Mucosa of descending colon (tissue), 3 donors: ENCODE measurements around the gene F2RL3. TPM values are rescaled to one million over a fixed set of nuclear protein-coding genes. Genes with fewer than 3 reads are reported as not detected.
"Not testable (repeated sequence)": the region's sequence is repeated elsewhere in the genome, so short reads cannot be mapped to it uniquely, and the experiment has no call there.

Source experiments
- ATAC-seq: fragments of 200-7000 bp; cut with Tn5 transposase; one replicate; pipeline ENCODE4 v1.9.1; 2020; ENCODE audit warnings: mild to moderate bottlenecking, moderate library complexity
- DNase-seq, 3 donors: peaks; one replicate each; pipeline ENCODE4 v3.0.0-alpha.2; 2020
- H3K36me3 ChIP-seq: fragments of 200-600 bp; one replicate; pipeline ENCODE4 v1.8.0; 2021; ENCODE audit warnings: low read depth, mild to moderate bottlenecking
- H3K4me1 ChIP-seq: fragments of 200-600 bp; one replicate; pipeline ENCODE4 v1.8.0; 2021; ENCODE audit warnings: low read depth, mild to moderate bottlenecking
- H3K4me3 ChIP-seq: fragments of 200-600 bp; one replicate; pipeline ENCODE4 v1.8.0; 2021; ENCODE audit warnings: mild to moderate bottlenecking
- H3K9me3 ChIP-seq: fragments of 200-600 bp; one replicate; pipeline ENCODE4 v1.8.0; 2021; ENCODE audit warnings: mild to moderate bottlenecking
- intact Hi-C, 2 donors: fragments of 100-400 bp; cut with DNase I in 1 of 2; cut with micrococcal nuclease in 1 of 2; formaldehyde crosslinking; loops; one replicate each; pipeline versions ENCODE4 v1.11.0 to v1.11.1; 2022; cut with DNase I, micrococcal nuclease
- total RNA-seq, 3 donors: library from RNA; stranded (reverse); fragmentation: NEBNext Ultra II Directional in 2 of 3; extraction: Animal tissue kit (Norgen Biotek cat#: 25700) in 2 of 3; gene quantifications; one replicate each; pipeline versions ENCODE4 v1.2.1 to v1.2.4, GENCODE V29; 2021 to 2023
- TF ChIP-seq, protein P1 (sequence below): fragments of 200-600 bp; IDR thresholded peaks from one replicate; pipeline ENCODE4 v1.8.0; 2022; ENCODE audit warnings: antibody characterized with exemption, mild to moderate bottlenecking
- donor health status: DM: no; HTN: no; CAD: no; lungs with moderate emphysema.
- donor health status: DM: no; HTN: no; CAD: no.
- donor health status: DM: no; HTN: yes; CAD: no.

Gene F2RL3
- total RNA-seq, 3 donors from 2014 or later, result 0.38 to 2.0 (median 1.6) TPM

- DNase-seq, result no peak
- TF ChIP-seq, protein P1, sequence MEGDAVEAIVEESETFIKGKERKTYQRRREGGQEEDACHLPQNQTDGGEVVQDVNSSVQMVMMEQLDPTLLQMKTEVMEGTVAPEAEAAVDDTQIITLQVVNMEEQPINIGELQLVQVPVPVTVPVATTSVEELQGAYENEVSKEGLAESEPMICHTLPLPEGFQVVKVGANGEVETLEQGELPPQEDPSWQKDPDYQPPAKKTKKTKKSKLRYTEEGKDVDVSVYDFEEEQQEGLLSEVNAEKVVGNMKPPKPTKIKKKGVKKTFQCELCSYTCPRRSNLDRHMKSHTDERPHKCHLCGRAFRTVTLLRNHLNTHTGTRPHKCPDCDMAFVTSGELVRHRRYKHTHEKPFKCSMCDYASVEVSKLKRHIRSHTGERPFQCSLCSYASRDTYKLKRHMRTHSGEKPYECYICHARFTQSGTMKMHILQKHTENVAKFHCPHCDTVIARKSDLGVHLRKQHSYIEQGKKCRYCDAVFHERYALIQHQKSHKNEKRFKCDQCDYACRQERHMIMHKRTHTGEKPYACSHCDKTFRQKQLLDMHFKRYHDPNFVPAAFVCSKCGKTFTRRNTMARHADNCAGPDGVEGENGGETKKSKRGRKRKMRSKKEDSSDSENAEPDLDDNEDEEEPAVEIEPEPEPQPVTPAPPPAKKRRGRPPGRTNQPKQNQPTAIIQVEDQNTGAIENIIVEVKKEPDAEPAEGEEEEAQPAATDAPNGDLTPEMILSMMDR, result no peak
Measured at GRCh38 chr19:16938211-16938610, 49.4 kb downstream of the F2RL3 start.

DNA sequence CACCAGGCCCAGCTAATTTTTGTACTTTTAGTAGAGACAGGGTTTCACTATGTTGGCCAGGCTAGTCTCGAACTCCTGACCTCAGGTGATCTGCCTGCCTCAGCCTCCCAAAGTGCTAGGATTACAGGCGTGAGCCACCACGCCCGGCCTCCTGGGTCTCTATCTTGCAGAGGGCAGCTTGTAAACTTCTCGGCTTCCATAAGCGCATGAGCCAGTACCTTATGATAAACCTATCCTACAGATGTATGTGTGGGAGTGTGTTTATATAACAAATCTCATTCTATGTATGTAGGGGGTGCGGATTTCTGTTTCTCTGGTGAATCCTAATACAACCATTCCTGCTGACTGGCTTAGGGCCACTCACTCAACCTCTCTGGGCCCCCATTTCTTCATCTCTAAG lies 51.3 kb downstream of the F2RL3 start:
- intact Hi-C loops, result not testable (repeated sequence)

More at GRCh38 chr19:16938211-16938610, 49.4 kb downstream of the F2RL3 start:
- H3K36me3 ChIP-seq, result no peaks in the 10 kb centered on the region
- no peaks in the 10 kb centered on the region for H3K4me1 ChIP-seq
- ATAC-seq, result no peak
- H3K4me3 ChIP-seq, result no peak overlapping the region
- H3K9me3 ChIP-seq, result peaks cover 10% of the 10 kb centered on the region
- intact Hi-C loops, result no loop called here

GRCh38 chr19:16940626-16941025 lies 51.8 kb downstream of the F2RL3 start:
- ATAC-seq (no peak), DNase-seq (no peak)
- H3K36me3 ChIP-seq, result no peaks in the 10 kb centered on the region
- intact Hi-C loops, result no loop called here
- TF ChIP-seq, protein P1, result no peak
- no peaks in the 10 kb centered on the region for H3K9me3 ChIP-seq
- no peaks in the 10 kb centered on the region for H3K4me1 ChIP-seq
- H3K4me3 ChIP-seq, result no peak overlapping the region

More for the DNA sequence above, 51.3 kb downstream of the F2RL3 start:
- H3K9me3 ChIP-seq, ATAC-seq, H3K36me3 ChIP-seq, DNase-seq, H3K4me3 ChIP-seq, H3K4me1 ChIP-seq: not testable (repeated sequence)

Other genes with a start within 250 kb of the F2RL3 start
- gene SMIM7, start 228.9 kb upstream of the F2RL3 start, total RNA-seq, result 10 to 100 TPM; 61.2 to 88.8 (median 70.1) TPM
- 1 to 10 TPM; 5.6 to 6.0 (median 5.8) TPM for gene TMEM38A, start 227.9 kb upstream of the F2RL3 start, total RNA-seq
- gene NWD1, start 169.2 kb upstream of the F2RL3 start, total RNA-seq, result 1 to 10 TPM in 1 of 3 donors, under 1 TPM in 2; 0.32 to 1.2 (median 0.41) TPM
- gene SIN3B, start 59.6 kb upstream of the F2RL3 start, total RNA-seq, result 10 to 100 TPM; 30.7 to 56.6 (median 38.9) TPM
- 1 to 10 TPM; 2.3 to 5.8 (median 3.1) TPM for gene CPAMD8, start 137.8 kb downstream of the F2RL3 start, total RNA-seq
- 10 to 100 TPM; 12.2 to 16.6 (median 13.6) TPM for gene HAUS8, start 186.5 kb downstream of the F2RL3 start, total RNA-seq
- gene MYO9B, start 186.8 kb downstream of the F2RL3 start, total RNA-seq, result 10 to 100 TPM; 73.7 to 91.8 (median 90.8) TPM